H1 (cell line): ENCODE data around the gene ACER3. TPM values are rescaled to one million over a fixed set of nuclear protein-coding genes. Genes with fewer than 3 reads are reported as not detected.

ENCODE experiments used
- CBX8 ChIP-seq: fragments of 300-800, 300-1000 bp; sonication (generic); IDR thresholded peaks from 2 replicates; pipeline ENCODE4 v1.7.1; 2016; ENCODE audit warnings: low read depth, low read length, borderline replicate concordance
- EGR1 ChIP-seq: IDR thresholded peaks from 2 replicates; pipeline ENCODE4 v1.6.1; 2011; ENCODE audit warnings: low read depth, low read length, borderline replicate concordance
- NANOG ChIP-seq: IDR thresholded peaks from 2 replicates; pipeline ENCODE4 v1.6.1; 2011; ENCODE audit warnings: low read length, low read depth, mild to moderate bottlenecking, inconsistent platforms; ENCODE audit not compliant: insufficient read depth, poor library complexity, severe bottlenecking
- polyA plus RNA-seq, 7 experiments: library from polyadenylated mRNA; depleted of rRNA in 3 of 7; stranded (reverse) in 5 of 7; unstranded in 2 of 7; fragments of >200 nt in 5 of 7; fragments of 200-250 nt in 2 of 7; gene quantifications; 1 replicate in 5 of 7; 2 replicates in 1 of 7; 4 replicates in 1 of 7; pipeline versions ENCODE4 v1.2.1 to v1.2.3, GENCODE V29; 2011 to 2013; ENCODE audit warnings: missing spikeins in 2 of 7, mixed read lengths in 2 of 7
- total RNA-seq: library from RNA; stranded (reverse); fragmentation: NEBNext Ultra II Directional; extraction: Animal tissue kit (Norgen Biotek cat#: 25700); gene quantifications from 2 replicates; pipeline ENCODE4 v1.2.1, GENCODE V29; 2021

ACER3 gene
- total and polyA plus RNA-seq, 2 of the 8 experiments (the other 6 are each of a cell fraction or from before 2014, with no cell fraction given), result 5.7 to 16.2 TPM

GRCh38 chr11:76824083-76824939 lies 36.4 kb upstream of the ACER3 start (continued):
- TF ChIP-seq CBX8 (no peak), EGR1 (no peak), NANOG (no peak)
